PC-9 (cell line): ENCODE results near the gene RPL35. TPM values are rescaled to one million over a fixed set of nuclear protein-coding genes. Genes with fewer than 3 reads are reported as not detected.

Experiments used
- Bru-seq: library from RNA; stranded (reverse); fragments of 400-500 nt; gene quantifications from one replicate; lab custom pipeline; 2021; lab: Mats Ljungman, UMichigan
- BruChase-seq, 2 experiments: library from RNA; stranded (reverse); fragments of 400-500 nt; gene quantifications; one replicate each; lab custom pipeline; 2021; lab: Mats Ljungman, UMichigan
- BruUV-seq: library from RNA; stranded (reverse); fragments of 400-500 nt; replicated peaks from 2 replicates; lab custom pipeline; 2021; lab: Mats Ljungman, UMichigan
- CTCF ChIA-PET: fragments of 300-600 bp; sonication (Branson Sonifier 250); formaldehyde crosslinking; loops from one replicate; lab custom pipeline; 2022; ENCODE audit warnings: antibody characterized with exemption; lab: Charles Lee
- POLR2A ChIA-PET: fragments of 300-600 bp; sonication (Branson Sonifier 250); formaldehyde crosslinking; loops from one replicate; lab custom pipeline; 2022; ENCODE audit warnings: antibody characterized with exemption; ENCODE audit not compliant: unreplicated experiment; lab: Charles Lee
- DNase-seq, 2 experiments: peaks; one replicate each; pipeline versions ENCODE4 v3.0.0 to v3.0.0-alpha.2; 2015 to 2022; ENCODE audit warnings: mixed read lengths in 1 of 2
- H2AFZ ChIP-seq: fragments of 200-600 bp; sonication (generic); 2 replicates; pipeline ENCODE4 v1.8.1; 2017; ENCODE audit warnings: antibody characterized with exemption
- H3F3A ChIP-seq: fragments of 200-600 bp; sonication (generic); 2 replicates; pipeline ENCODE4 v1.8.1; 2017; ENCODE audit warnings: antibody characterized with exemption, mild to moderate bottlenecking, low read depth; ENCODE audit not compliant: insufficient read depth
- H3K27ac ChIP-seq: fragments of 200-600 bp; sonication (generic); 2 replicates; pipeline ENCODE4 v1.6.1; 2016; ENCODE audit warnings: mixed run types
- H3K27me3 ChIP-seq: fragments of 200-600 bp; sonication (generic); 2 replicates; pipeline ENCODE4 v1.6.1; 2016; ENCODE audit warnings: low read depth, mixed run types; ENCODE audit not compliant: insufficient read depth
- H3K36me3 ChIP-seq: fragments of 200-600 bp; sonication (generic); 2 replicates; pipeline ENCODE4 v1.6.1; 2016; ENCODE audit warnings: low read depth, mixed run types
- H3K4me1 ChIP-seq: fragments of 200-600 bp; sonication (generic); replicated peaks from 2 replicates; pipeline ENCODE4 v1.6.1; 2016; ENCODE audit warnings: mixed run types; ENCODE audit not compliant: insufficient read depth
- H3K4me2 ChIP-seq: fragments of 200-600 bp; sonication (generic); 2 replicates; pipeline ENCODE4 v1.6.1; 2017; ENCODE audit warnings: mixed run types
- H3K4me3 ChIP-seq: fragments of 200-600 bp; sonication (generic); 2 replicates; pipeline ENCODE4 v1.6.1; 2016; ENCODE audit warnings: mixed run types
- H3K79me2 ChIP-seq: fragments of 200-600 bp; sonication (generic); 2 replicates; pipeline ENCODE4 v1.6.1; 2017; ENCODE audit warnings: low read depth, mixed run types
- H3K9me2 ChIP-seq: fragments of 200-600 bp; sonication (generic); 2 replicates; pipeline ENCODE4 v1.8.1; 2017; ENCODE audit warnings: mild to moderate bottlenecking; ENCODE audit not compliant: insufficient read depth
- H3K9me3 ChIP-seq: fragments of 200-600 bp; sonication (generic); 2 replicates; pipeline ENCODE4 v1.8.1; 2016; ENCODE audit warnings: low read depth; ENCODE audit not compliant: insufficient read depth
- H4K20me1 ChIP-seq: fragments of 200-600 bp; sonication (generic); 2 replicates; pipeline ENCODE4 v1.8.1; 2017; ENCODE audit not compliant: insufficient read depth
- CTCF ChIP-seq: fragments of 200-600 bp; sonication (generic); conservative IDR thresholded peaks from 2 replicates; pipeline ENCODE4 v1.6.1; 2017; ENCODE audit warnings: mixed run types, antibody characterized with exemption, mild to moderate bottlenecking, moderate library complexity
- EZH2 ChIP-seq: fragments of 200-600 bp; sonication (generic); IDR thresholded peaks from 2 replicates; pipeline ENCODE4 v1.8.0; 2017; ENCODE audit warnings: antibody characterized with exemption, low read depth
- intact Hi-C: fragments of 100-400 bp; cut with micrococcal nuclease; formaldehyde crosslinking; loops from one replicate; pipeline ENCODE4 v1.10.0; 2022; ENCODE audit not compliant: unreplicated experiment
- long read RNA-seq: library from polyadenylated mRNA; stranded (forward); transcript quantifications from one replicate; pipeline ENCODE4 v2.0.0, GENCODE V29; 2022
- total RNA-seq: library from RNA; stranded (reverse); gene quantifications from 2 replicates; pipeline ENCODE4 v1.2.3, GENCODE V29; 2021

Gene RPL35
- total RNA-seq: 2,125 and 2,313 TPM in 2 replicates
- Bru-seq, nascent RNA: percentile 100 among the genes with signal in this experiment
- percentile 100 among the genes with signal in this experiment for BruChase-seq, experiment 1, labeled RNA remaining after a 2-hour chase
- percentile 99 among the genes with signal in this experiment for BruChase-seq, experiment 2, labeled RNA remaining after a 6-hour chase
- long read RNA-seq, transcript RPL35-201 (4 exons, 455 nt): major isoform, 1,865 of 2,008 reads
- long read RNA-seq, transcript RPL35-203 (3 exons, 785 nt): minor isoform, 110 of 2,008 reads
- long read RNA-seq, partial matches to known transcripts: 7 of 2,008 reads
- long read RNA-seq, other reads (novel, unspliced or antisense): 23 of 2,008 reads

- Histone ChIP-seq H3K4me1 (peaks cover 44% of the 10 kb centered on the region), H2AFZ (peak within 1 kb of the TSS; percentile 91), H3K9me3 (no peaks in the 10 kb centered on the region), H3K4me3 (peak within 1 kb of the TSS; percentile 97), H3K9me2 (no peaks in the 10 kb centered on the region), H3K27me3 (no peaks in the 10 kb centered on the region), H3K36me3 (peaks cover 35% of the 10 kb centered on the region), H3K27ac (peak within 1 kb of the TSS; percentile 93), H3F3A (peaks cover 75% of the 10 kb centered on the region), H3K79me2 (peaks cover 34% of the 10 kb centered on the region), H3K4me2 (peak within 1 kb of the TSS; percentile 97), H4K20me1 (peaks cover 46% of the 10 kb centered on the region)
- ChIA-PET POLR2A (interaction anchor here (0.5 to 1.0 kb wide), 6 partner anchors 11 to 83 kb away, joined by 3 to 23 read pairs (median 4); no protein-coding TSS in a partner anchor), CTCF (interaction anchor here (0.6 to 1.8 kb wide), 7 partner anchors 9 to 515 kb away, joined by 3 to 7 read pairs (median 3); partner anchors contain the start of gene WDR38)
- intact Hi-C loops: loop anchor here (1.0 to 5.0 kb wide), 3 partner anchors 9 to 282 kb away; partner anchors contain the start of gene SCAI
- BruUV-seq: no TSS peak
- DNase-seq: peak; percentile 79 to 96
- TF ChIP-seq CTCF (no peak; the same call in 1 of the 2 replicates), EZH2 (no peak)
Measured at GRCh38 chr9:124861342-124862229, at the start of gene RPL35, which contains the start of gene ARPC5L. TSS of gene RPL35 (minus strand) at chr9:124861957. CDS start at chr9:124861912, 45 bp downstream. TSS of gene ARPC5L (plus strand) at chr9:124862130. CDS start at chr9:124869291, 7,161 bp downstream.

- Histone ChIP-seq H3K9me2 (no peaks in the 10 kb centered on the region), H3K27me3 (no peaks in the 10 kb centered on the region), H3F3A (0 out of 2 replicates have a peak, but pooled peaks cover 4% of the 10 kb centered on the region), H2AFZ (no peak overlapping the region), H3K4me2 (no peak overlapping the region), H3K27ac (no peak overlapping the region), H3K36me3 (no peaks in the 10 kb centered on the region), H4K20me1 (no peaks in the 10 kb centered on the region), H3K4me3 (no peak overlapping the region), H3K9me3 (no peaks in the 10 kb centered on the region), H3K79me2 (no peaks in the 10 kb centered on the region), H3K4me1 (no peaks in the 10 kb centered on the region)
- intact Hi-C loops: no loop called here
- TF ChIP-seq CTCF: no peak
- DNase-seq: no peak
- ChIA-PET POLR2A (no interaction called here), CTCF (no interaction called here)
- no TSS peak for BruUV-seq
Measured at GRCh38 chr9:124908098-124908497, 46.3 kb upstream of the RPL35 start.

GRCh38 chr9:124906966-124907365, 45.2 kb upstream of the RPL35 start:
- POLR2A ChIA-PET: no interaction called here
- Histone ChIP-seq H3K4me1 (no peaks in the 10 kb centered on the region), H3K4me3 (no peak overlapping the region), H3F3A (0 out of 2 replicates have a peak, but pooled peaks cover 3% of the 10 kb centered on the region), H3K9me3 (no peaks in the 10 kb centered on the region), H3K79me2 (no peaks in the 10 kb centered on the region), H3K27ac (no peak overlapping the region), H2AFZ (no peak overlapping the region), H3K4me2 (no peak overlapping the region), H3K9me2 (no peaks in the 10 kb centered on the region), H3K36me3 (no peaks in the 10 kb centered on the region), H3K27me3 (no peaks in the 10 kb centered on the region), H4K20me1 (no peaks in the 10 kb centered on the region)
- CTCF ChIA-PET: no interaction called here
- intact Hi-C loops: no loop called here
- no peak for TF ChIP-seq EZH2
- TF ChIP-seq CTCF: no peak
- no peak for DNase-seq
- BruUV-seq: no TSS peak
